D721Med (cell line): ENCODE results near the gene CDH13.

ENCODE experiments used
- DNase-seq: peaks from one replicate; pipeline ENCODE4 v3.0.0; 2011; ENCODE audit warnings: low spot score; ENCODE audit not compliant: insufficient read length
- FAIRE-seq: peaks from 2 replicates; lab custom pipeline; 2011; peaks lifted over from hg19 to GRCh38; lab: Jason Lieb, UNC
- CTCF ChIP-seq: IDR thresholded peaks from 2 replicates; pipeline ENCODE4 v1.5.1; 2012; ENCODE audit warnings: mild to moderate bottlenecking, control low read depth; ENCODE audit not compliant: insufficient read depth; ENCODE audit errors: missing control alignments

Gene CDH13

GRCh38 chr16:83651871-83652270, 1025.1 kb downstream of the CDH13 start:
- FAIRE-seq (no peak), DNase-seq (no peak)
- no peak for TF ChIP-seq CTCF

DNA sequence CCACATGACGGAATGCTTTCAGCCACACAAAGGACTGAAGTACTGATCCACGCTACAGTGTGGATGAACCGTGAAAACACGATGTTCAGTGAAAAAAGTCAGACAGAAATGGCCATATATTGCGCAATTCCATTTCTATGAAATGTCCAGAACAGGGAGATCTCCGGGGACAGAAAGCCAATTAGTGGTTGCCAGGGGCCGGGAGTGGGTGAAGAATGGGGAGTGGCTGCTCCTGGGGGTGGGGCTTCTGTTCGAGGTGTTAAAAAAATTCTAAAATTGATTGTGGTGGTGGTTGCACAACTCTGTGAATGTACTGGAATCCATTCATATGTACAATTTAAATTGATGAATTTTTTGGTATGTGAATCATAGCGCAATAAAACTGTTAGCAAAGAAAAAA, 1026.2 kb downstream of the CDH13 start:
- no peak for TF ChIP-seq CTCF
- FAIRE-seq (no peak), DNase-seq (no peak)

DNA sequence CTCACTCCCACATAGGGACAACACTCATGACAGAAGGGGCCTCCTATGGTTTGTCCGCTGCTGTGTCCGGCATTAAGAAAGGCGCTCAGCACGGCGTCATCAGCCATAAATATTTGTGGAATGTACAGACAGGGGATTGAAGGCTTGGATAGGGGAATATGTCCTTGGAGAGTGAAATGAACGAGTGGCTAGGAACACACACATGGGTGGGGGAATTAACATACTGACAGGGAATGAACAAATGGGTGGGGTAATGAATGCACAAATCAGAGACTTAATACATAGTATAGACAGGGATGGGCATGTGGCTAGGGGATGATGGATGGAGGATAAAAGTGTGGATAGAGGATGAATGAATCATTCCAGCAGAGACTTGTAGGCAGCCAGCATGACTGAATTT, 1027.0 kb downstream of the CDH13 start:
- TF ChIP-seq CTCF: no peak
- no peak for DNase-seq
- no peak for FAIRE-seq

- TF ChIP-seq CTCF: no peak
- DNase-seq (no peak), FAIRE-seq (no peak)
These were observed 1033.5 kb downstream of the CDH13 start for GRCh38 chr16:83660282-83660681.

- no peak for DNase-seq
- no peak for TF ChIP-seq CTCF
- no peak for FAIRE-seq
These were observed 1034.9 kb downstream of the CDH13 start for GRCh38 chr16:83661656-83662055.

DNA sequence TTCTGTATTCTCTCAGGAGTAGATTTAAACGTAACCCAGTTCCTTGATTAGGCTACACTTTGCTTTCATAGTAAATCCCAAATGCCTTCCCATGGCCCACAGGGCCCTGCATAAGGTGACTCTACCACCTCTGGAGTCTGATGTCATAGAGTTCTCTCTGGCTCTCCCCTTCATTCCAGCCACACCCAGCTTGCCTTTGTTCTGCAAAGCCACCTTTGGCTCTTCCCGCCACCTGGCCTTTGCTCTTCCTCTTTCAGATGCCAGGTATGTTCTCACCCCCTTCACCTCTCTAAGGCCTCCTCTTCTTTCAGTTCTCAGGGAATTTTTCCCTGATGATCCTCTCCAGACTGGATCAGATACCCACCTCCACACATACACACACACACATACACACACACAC, 1039.7 kb downstream of the CDH13 start:
- TF ChIP-seq CTCF: no peak
- DNase-seq: no peak
- FAIRE-seq: no peak

DNA sequence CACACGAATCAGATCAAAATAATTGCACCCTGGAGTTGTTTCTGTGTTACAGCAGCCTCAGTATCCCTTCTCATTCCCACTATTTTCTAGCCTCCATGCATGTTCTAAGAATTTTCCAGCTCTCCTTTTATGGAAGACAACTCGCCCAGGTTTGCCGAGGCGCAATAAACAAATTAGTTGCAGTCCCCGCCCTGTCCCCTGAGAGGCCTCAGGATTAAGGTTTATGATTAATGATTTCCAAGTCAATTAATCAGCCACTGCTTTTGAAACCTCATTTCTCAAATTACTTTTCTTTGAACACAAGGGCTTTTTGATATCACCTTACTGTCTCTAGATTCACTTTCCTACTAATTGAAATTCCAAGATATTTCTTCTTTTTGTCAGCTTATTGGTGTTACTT, 1042.7 kb downstream of the CDH13 start:
- no peak for FAIRE-seq
- no peak for TF ChIP-seq CTCF
- DNase-seq: no peak
